GM23338 (cell line): ENCODE data around the gene PRKAR1B. TPM values are rescaled to one million over a fixed set of nuclear protein-coding genes. Genes with fewer than 3 reads are reported as not detected.

Experiments used
- ATAC-seq: fragments of 200-7000 bp; cut with Tn5 transposase; 3 replicates; pipeline ENCODE4 v1.9.1; 2020
- DNase-seq: peaks from one replicate; pipeline ENCODE4 v3.0.0-alpha.2; 2015; ENCODE audit warnings: low spot score
- H2AFZ ChIP-seq: fragments of 200-600 bp; sonication (generic); 2 replicates; pipeline ENCODE4 v1.8.0; 2016; ENCODE audit warnings: antibody characterized with exemption, mild to moderate bottlenecking, moderate library complexity
- H3F3A ChIP-seq: fragments of 200-600 bp; sonication (generic); replicated peaks from 2 replicates; pipeline ENCODE4 v1.8.0; 2017; ENCODE audit warnings: antibody characterized with exemption, mixed run types, low read depth
- H3K27ac ChIP-seq: fragments of 200-600 bp; sonication (generic); 2 replicates; pipeline ENCODE4 v1.6.1; 2016; ENCODE audit warnings: low read depth
- H3K27me3 ChIP-seq: fragments of 200-600 bp; sonication (generic); 2 replicates; pipeline ENCODE4 v1.8.0; 2016; ENCODE audit warnings: mild to moderate bottlenecking, mixed run types, moderate library complexity; ENCODE audit not compliant: insufficient read depth
- H3K36me3 ChIP-seq: fragments of 200-600 bp; sonication (generic); 2 replicates; pipeline ENCODE4 v1.8.0; 2016; ENCODE audit warnings: mild to moderate bottlenecking; ENCODE audit not compliant: insufficient read depth
- H3K4me1 ChIP-seq: fragments of 200-600 bp; sonication (generic); 2 replicates; pipeline ENCODE4 v1.8.0; 2016; ENCODE audit warnings: mild to moderate bottlenecking, moderate library complexity; ENCODE audit not compliant: insufficient read depth
- H3K4me2 ChIP-seq: fragments of 200-600 bp; sonication (generic); 2 replicates; pipeline ENCODE4 v1.7.1; 2017; ENCODE audit warnings: mixed run types
- H3K4me3 ChIP-seq: fragments of 200-600 bp; sonication (generic); 2 replicates; pipeline ENCODE4 v1.6.1; 2016; ENCODE audit warnings: mixed run types
- H3K79me2 ChIP-seq: fragments of 200-600 bp; sonication (generic); replicated peaks from 2 replicates; pipeline ENCODE4 v1.8.0; 2017; ENCODE audit warnings: mild to moderate bottlenecking; ENCODE audit not compliant: insufficient read depth
- H3K9me2 ChIP-seq: fragments of 200-600 bp; sonication (generic); 2 replicates; pipeline ENCODE4 v1.8.0; 2017; ENCODE audit not compliant: insufficient read depth
- H4K20me1 ChIP-seq: fragments of 200-600 bp; sonication (generic); replicated peaks from 2 replicates; pipeline ENCODE4 v1.8.0; 2017; ENCODE audit warnings: mild to moderate bottlenecking; ENCODE audit not compliant: insufficient read depth
- H3K27ac Mint-ChIP-seq: 2 replicates; pipeline ENCODE4 v1.8.0; 2020; ENCODE audit warnings: inconsistent platforms, mild to moderate bottlenecking, moderate library complexity, mixed read lengths
- H3K27me3 Mint-ChIP-seq: 3 replicates; pipeline ENCODE4 v1.8.0; 2022; ENCODE audit warnings: low read depth, mild to moderate bottlenecking, moderate library complexity, mixed read lengths, inconsistent platforms; ENCODE audit not compliant: insufficient read depth, poor library complexity
- H3K36me3 Mint-ChIP-seq: 3 replicates; pipeline ENCODE4 v1.8.0; 2021; ENCODE audit warnings: low read depth, mild to moderate bottlenecking, inconsistent platforms, moderate library complexity, mixed read lengths
- H3K4me1 Mint-ChIP-seq: 3 replicates; pipeline ENCODE4 v1.8.0; 2020; ENCODE audit warnings: mild to moderate bottlenecking, inconsistent platforms, mixed read lengths
- H3K4me3 Mint-ChIP-seq: 3 replicates; pipeline ENCODE4 v1.8.0; 2021; ENCODE audit warnings: moderate library complexity, mild to moderate bottlenecking, inconsistent platforms, mixed read lengths
- H3K9me3 Mint-ChIP-seq: 3 replicates; pipeline ENCODE4 v1.8.0; 2020; ENCODE audit warnings: moderate library complexity, mild to moderate bottlenecking, inconsistent platforms, mixed read lengths
- CREB1 ChIP-seq: fragments of 250-450 bp; sonication (Bioruptor Pico); IDR thresholded peaks from 2 replicates; pipeline ENCODE4 v1.5.0; 2020; ENCODE audit warnings: low read depth, mild to moderate bottlenecking, moderate library complexity
- CTCF ChIP-seq, 2 experiments: fragments of 200-600 bp in 1 of 2; sonication (generic) in 1 of 2; conservative IDR thresholded peaks; 2 replicates each; pipeline versions ENCODE4 v1.5.1 to v1.6.1; 2016 to 2017; ENCODE audit warnings: antibody characterized with exemption in 2 of 2, low read depth in 2 of 2, mild to moderate bottlenecking in 2 of 2, moderate library complexity in 1 of 2
- ETS1 ChIP-seq: IDR thresholded peaks from 2 replicates; pipeline ENCODE4 v1.6.1; 2016; ENCODE audit warnings: antibody characterized with exemption
- EZH2 ChIP-seq: fragments of 200-600 bp; sonication (generic); IDR thresholded peaks from one replicate; pipeline ENCODE4 v1.8.0; 2017; ENCODE audit warnings: antibody characterized with exemption, mild to moderate bottlenecking, low read depth; ENCODE audit not compliant: unreplicated experiment
- EZH2phosphoT487 ChIP-seq: fragments of 200-600 bp; sonication (generic); IDR thresholded peaks from one replicate; pipeline ENCODE4 v1.8.1; 2018; ENCODE audit warnings: antibody characterized with exemption; ENCODE audit not compliant: unreplicated experiment
- JUNB ChIP-seq: IDR thresholded peaks from one replicate; pipeline ENCODE4 v1.6.1; 2016; ENCODE audit warnings: antibody characterized with exemption; ENCODE audit not compliant: unreplicated experiment
- NANOG ChIP-seq: IDR thresholded peaks from 2 replicates; pipeline ENCODE4 v1.6.1; 2016; ENCODE audit warnings: antibody characterized with exemption, borderline replicate concordance
- POLR2AphosphoS5 ChIP-seq: IDR thresholded peaks from 2 replicates; pipeline ENCODE4 v1.6.1; 2016; ENCODE audit warnings: antibody characterized with exemption, low read depth
- REST ChIP-seq: IDR thresholded peaks from one replicate; pipeline ENCODE4 v1.6.1; 2018; ENCODE audit warnings: antibody characterized with exemption; ENCODE audit not compliant: unreplicated experiment
- STAT1 ChIP-seq: IDR thresholded peaks from one replicate; pipeline ENCODE4 v1.6.1; 2016; ENCODE audit warnings: antibody characterized with exemption; ENCODE audit not compliant: unreplicated experiment
- ZNF114 ChIP-seq: fragments of 250-450 bp; sonication (Bioruptor Pico); IDR thresholded peaks from 2 replicates; pipeline ENCODE4 v1.5.0; 2020; ENCODE audit warnings: mild to moderate bottlenecking, moderate library complexity
- ZNF331 ChIP-seq: fragments of 250-450 bp; sonication (Bioruptor Pico); IDR thresholded peaks from 2 replicates; pipeline ENCODE4 v1.5.0; 2020; ENCODE audit warnings: low read depth, mild to moderate bottlenecking, moderate library complexity
- ZNF462 ChIP-seq: fragments of 250-450 bp; sonication (Bioruptor Pico); IDR thresholded peaks from 2 replicates; pipeline ENCODE4 v1.5.0; 2020; ENCODE audit warnings: mild to moderate bottlenecking, moderate library complexity
- polyA plus RNA-seq: library from polyadenylated mRNA; unstranded; fragments of >200 nt; fragmentation: Nextera tagmentation; extraction: Ambion mirVana; gene quantifications from 2 replicates; pipeline ENCODE4 v1.2.1, GENCODE V29; 2016
- total RNA-seq: library from RNA; depleted of rRNA; stranded (reverse); fragments of >200 nt; shearing (Covaris generic); gene quantifications from 2 replicates; pipeline ENCODE4 v1.2.3, GENCODE V29; 2014

The PRKAR1B gene
- total and polyA plus RNA-seq, 2 experiments from 2014 or later = 35.7 to 36.7 TPM

- H3K4me1 ChIP-seq = no peaks in the 10 kb centered on the region; the same call in 1 of the 2 replicates
- no peaks in the 10 kb centered on the region for H3F3A ChIP-seq
- H3K36me3 ChIP-seq = no peaks in the 10 kb centered on the region
- Mint-ChIP-seq H3K27ac (no peak overlapping the region), H3K36me3 (peaks cover 50% of the 10 kb centered on the region), H3K27me3 (peaks cover 22% of the 10 kb centered on the region), H3K9me3 (peaks cover 8% of the 10 kb centered on the region; the same call in 2 of the 3 replicates), H3K4me1 (peaks cover 13% of the 10 kb centered on the region), H3K4me3 (no peak overlapping the region)
- H3K79me2 ChIP-seq = no peaks in the 10 kb centered on the region
- H3K9me2 ChIP-seq = no peaks in the 10 kb centered on the region
- H3K27ac ChIP-seq = no peak overlapping the region
- H4K20me1 ChIP-seq = no peaks in the 10 kb centered on the region
- ATAC-seq (no peak; the same call in 2 of the 3 replicates), DNase-seq (peak; percentile 44)
- no peak overlapping the region for H3K4me2 ChIP-seq
- H2AFZ ChIP-seq = no peak overlapping the region
- no peaks in the 10 kb centered on the region for H3K27me3 ChIP-seq
- H3K4me3 ChIP-seq = no peak overlapping the region
- TF ChIP-seq CREB1 (CRISPR knock-in tag) (no peak), ZNF114 (CRISPR knock-in tag) (no peak), ETS1 (no peak), EZH2 (no peak), STAT1 (no peak), POLR2AphosphoS5 (no peak), ZNF331 (no peak), CTCF (conservative IDR thresholded peaks at IDR 0.05; ENCODE audit: low read depth in 2 of 2) (no peak), NANOG (no peak), REST (no peak), ZNF462 (CRISPR knock-in tag) (no peak), JUNB (no peak), EZH2phosphoT487 (no peak)
These were observed 149.2 kb downstream of the PRKAR1B start for GRCh38 chr7:577741-578370.
